Smooth muscle cell (in vitro differentiated cells): ENCODE results near the gene CISD1. TPM values are rescaled to one million over a fixed set of nuclear protein-coding genes. Genes with fewer than 3 reads are reported as not detected.

Source experiments
- DNase-seq: peaks from one replicate; lab custom pipeline; 2025; ENCODE audit not compliant: unreplicated experiment; lab: John Stamatoyannopoulos, UW
- H2AFZ ChIP-seq: fragments of 200-600 bp; sonication (generic); 2 replicates; pipeline ENCODE4 v1.6.0; 2016; ENCODE audit warnings: antibody characterized with exemption, low read depth, mild to moderate bottlenecking
- H3F3A ChIP-seq: fragments of 200-600 bp; sonication (generic); 2 replicates; pipeline ENCODE4 v1.6.0; 2017; ENCODE audit warnings: antibody characterized with exemption, low read depth
- H3K27ac ChIP-seq: fragments of 200-600 bp; sonication (generic); 2 replicates; pipeline ENCODE4 v1.5.1; 2016; ENCODE audit warnings: low read depth, mild to moderate bottlenecking
- H3K27me3 ChIP-seq: fragments of 200-600 bp; sonication (generic); 2 replicates; pipeline ENCODE4 v1.6.1; 2016; ENCODE audit warnings: low read depth, mild to moderate bottlenecking
- H3K36me3 ChIP-seq: fragments of 200-600 bp; sonication (generic); 2 replicates; pipeline ENCODE4 v1.5.1; 2016; ENCODE audit warnings: low read depth
- H3K4me1 ChIP-seq: fragments of 200-600 bp; sonication (generic); 2 replicates; pipeline ENCODE4 v1.5.1; 2016; ENCODE audit warnings: low read depth
- H3K4me2 ChIP-seq: fragments of 200-600 bp; sonication (generic); 2 replicates; pipeline ENCODE4 v1.6.0; 2016; ENCODE audit warnings: mild to moderate bottlenecking
- H3K4me3 ChIP-seq: fragments of 200-600 bp; sonication (generic); 2 replicates; pipeline ENCODE4 v1.5.1; 2016; ENCODE audit warnings: mild to moderate bottlenecking
- H3K79me2 ChIP-seq: fragments of 200-600 bp; sonication (generic); 2 replicates; pipeline ENCODE4 v1.6.0; 2016; ENCODE audit warnings: low read depth, mild to moderate bottlenecking
- H3K9ac ChIP-seq: fragments of 200-600 bp; sonication (generic); 2 replicates; pipeline ENCODE4 v1.6.0; 2016; ENCODE audit warnings: low read depth
- H3K9me3 ChIP-seq: fragments of 200-600 bp; sonication (generic); replicated peaks from 2 replicates; pipeline ENCODE4 v1.5.1; 2016; ENCODE audit warnings: low read depth
- H4K20me1 ChIP-seq: fragments of 200-600 bp; sonication (generic); 2 replicates; pipeline ENCODE4 v1.6.0; 2016; ENCODE audit warnings: low read depth
- CTCF ChIP-seq: fragments of 200-600 bp; sonication (generic); IDR thresholded peaks from 2 replicates; pipeline ENCODE4 v1.5.1; 2017; ENCODE audit warnings: borderline replicate concordance, mild to moderate bottlenecking, antibody characterized with exemption; ENCODE audit not compliant: insufficient read depth, poor library complexity, severe bottlenecking
- WGBS: methylation state at CpG from one replicate; pipeline ENCODE4 v1.1.7; 2016; ENCODE audit warnings: low lambda C conversion rate; 5-methylcytosine and 5-hydroxymethylcytosine counted together
- polyA plus RNA-seq: library from polyadenylated mRNA; unstranded; fragments of >200 nt; fragmentation: Nextera tagmentation; extraction: Ambion mirVana; gene quantifications from 2 replicates; pipeline ENCODE4 v1.2.1, GENCODE V29; 2016
- total RNA-seq: library from RNA; depleted of rRNA; stranded (reverse); fragments of >200 nt; gene quantifications from 2 replicates; pipeline ENCODE4 v1.2.3, GENCODE V29; 2014

The CISD1 gene
- total and polyA plus RNA-seq, 2 experiments from 2014 or later = 14.2 to 37.4 TPM

DNA sequence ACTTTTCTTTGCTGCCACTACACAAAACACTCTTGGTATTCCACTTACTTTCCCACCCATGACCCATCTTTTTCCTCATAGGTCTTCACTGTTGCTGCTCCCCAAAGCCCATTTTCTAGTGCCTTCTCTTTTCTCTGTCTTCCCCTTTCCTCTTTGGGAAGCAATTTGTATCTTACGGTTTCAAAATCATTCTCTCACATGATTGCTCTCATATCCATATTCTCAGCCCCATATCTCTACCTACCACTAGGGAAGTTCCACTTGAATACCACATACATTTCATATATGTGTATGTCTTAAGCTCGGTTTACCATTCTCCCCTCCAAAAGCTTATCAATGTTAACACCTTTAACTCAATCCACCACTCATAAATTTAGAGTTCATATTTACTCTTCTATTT is 62.7 kb downstream of the CISD1 start:
- H3K27me3 ChIP-seq = no peaks in the 10 kb centered on the region

GRCh38 chr10:58334817-58335305 is 65.9 kb downstream of the CISD1 start, which contains the start of gene UBE2D1:
Gene UBE2D1, plus strand, starts transcription at chr10:58335006. Its CDS starts 196 bp downstream, at chr10:58335202.
- DNase-seq = peak; percentile 28
- peak within 1 kb of the TSS; percentile 87 for H3K4me2 ChIP-seq
- H3K36me3 ChIP-seq = no peaks in the 10 kb centered on the region
- peaks cover 8% of the 10 kb centered on the region for H3K4me1 ChIP-seq
- peaks cover 45% of the 10 kb centered on the region for H3K79me2 ChIP-seq
- no peaks in the 10 kb centered on the region for H3K9me3 ChIP-seq
- H3F3A ChIP-seq = no peaks in the 10 kb centered on the region
- peaks cover 43% of the 10 kb centered on the region for H4K20me1 ChIP-seq
- TF ChIP-seq CTCF = peak; percentile 13
- peak within 1 kb of the TSS; percentile 83 for H3K9ac ChIP-seq
- peak within 1 kb of the TSS; percentile 50 for H3K27ac ChIP-seq
- WGBS = under 1% methylated on average over 48 of the region's 49 CpGs
- peak within 1 kb of the TSS; percentile 46 for H2AFZ ChIP-seq
- H3K27me3 ChIP-seq = no peaks in the 10 kb centered on the region
- peak within 1 kb of the TSS; percentile 96 for H3K4me3 ChIP-seq

More for the DNA sequence above, 62.7 kb downstream of the CISD1 start:
- H3K9ac ChIP-seq = no peak overlapping the region
- no peaks in the 10 kb centered on the region for H3K36me3 ChIP-seq
- peaks cover 11% of the 10 kb centered on the region for H4K20me1 ChIP-seq
- no peak overlapping the region for H3K4me3 ChIP-seq
- no peak for TF ChIP-seq CTCF
- peaks cover 8% of the 10 kb centered on the region for H3K4me1 ChIP-seq
- H3F3A ChIP-seq = no peaks in the 10 kb centered on the region
- H3K79me2 ChIP-seq = peaks cover 13% of the 10 kb centered on the region
- no peak overlapping the region for H3K27ac ChIP-seq
- DNase-seq = no peak
- no peaks in the 10 kb centered on the region for H3K9me3 ChIP-seq
- no peak overlapping the region for H3K4me2 ChIP-seq
- H2AFZ ChIP-seq = no peak overlapping the region
- 95% methylated on average over 2 of the region's 2 CpGs for WGBS

DNA sequence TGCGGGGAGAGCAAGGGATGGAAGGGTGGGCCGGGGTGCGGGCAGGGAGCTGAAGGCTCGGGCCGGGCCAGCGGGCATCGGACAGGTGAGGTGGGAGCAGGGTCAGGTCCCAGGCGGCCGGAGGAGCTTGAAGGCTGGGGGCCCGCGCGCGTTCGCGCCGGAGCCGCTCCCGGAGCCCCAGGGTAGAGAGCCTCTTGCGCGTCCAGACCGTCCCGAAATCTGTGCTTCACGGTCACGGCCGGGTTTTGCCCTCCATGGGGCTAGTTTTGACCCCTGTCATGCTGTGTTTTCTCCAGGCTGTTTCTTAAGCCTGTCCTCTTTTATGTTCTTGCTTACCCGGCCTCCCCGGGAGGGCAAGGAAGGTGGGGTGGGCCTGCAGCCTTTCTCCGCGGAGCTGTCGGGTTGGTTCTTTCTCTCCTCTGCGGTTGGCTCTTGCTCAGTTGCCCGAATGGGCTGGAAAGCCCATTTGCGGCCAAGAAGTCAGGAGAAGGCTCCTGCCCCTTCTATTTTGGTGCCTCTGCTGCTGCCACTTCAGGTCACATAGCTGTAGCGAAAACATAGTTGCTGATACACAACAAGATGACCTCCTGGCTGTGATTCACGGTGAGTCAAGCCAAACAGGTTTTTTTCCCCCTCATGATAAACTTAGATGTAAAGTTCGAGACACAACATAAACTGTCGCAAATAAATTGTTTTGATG is 66.5 kb downstream of the CISD1 start:
- H3K4me3 ChIP-seq = peak overlapping the region; percentile 96
- TF ChIP-seq CTCF = no peak
- no peaks in the 10 kb centered on the region for H3F3A ChIP-seq
- peaks cover 49% of the 10 kb centered on the region for H4K20me1 ChIP-seq
- H2AFZ ChIP-seq = peak overlapping the region; percentile 46
- peak overlapping the region; percentile 87 for H3K4me2 ChIP-seq
- no peaks in the 10 kb centered on the region for H3K36me3 ChIP-seq
- peaks cover 51% of the 10 kb centered on the region for H3K79me2 ChIP-seq
- peak; percentile 28 for DNase-seq
- no peaks in the 10 kb centered on the region for H3K27me3 ChIP-seq
- peaks cover 8% of the 10 kb centered on the region for H3K4me1 ChIP-seq
- no peaks in the 10 kb centered on the region for H3K9me3 ChIP-seq
- 2% methylated on average over 32 of the region's 37 CpGs for WGBS
- peak overlapping the region; percentile 50 for H3K27ac ChIP-seq
- peak overlapping the region; percentile 83 for H3K9ac ChIP-seq
